SK-MEL-5 (cell line): ENCODE results near the gene TUBAL3. TPM values are rescaled to one million over a fixed set of nuclear protein-coding genes. Genes with fewer than 3 reads are reported as not detected.

ENCODE experiments used
- DNase-seq: peaks from one replicate; pipeline ENCODE4 v3.0.0-alpha.2; 2016; ENCODE audit warnings: low read depth, low spot score
- in situ Hi-C: cut with HindIII; loops from 2 replicates; pipeline ENCODE4 v1.10.0; 2016; ENCODE audit warnings: low sequenced_read_pairs, high pct_unique_total_duplicates, low pct_unique_long_range_greater_than_20kb
- polyA plus RNA-seq, 2 experiments: library from polyadenylated mRNA; depleted of rRNA; stranded (reverse); fragments of >200 nt; gene quantifications; 2 replicates each; pipeline ENCODE4 v1.2.3, GENCODE V29; 2015
- total RNA-seq: library from RNA; depleted of rRNA; stranded (reverse); fragments of >200 nt; shearing (Covaris generic); gene quantifications from 2 replicates; pipeline ENCODE4 v1.2.3, GENCODE V29; 2014; rRNA removed

Gene TUBAL3
- total RNA-seq = 0.08 TPM in 1 of 2 replicates, not detected in the other
- not detected in 2 replicates for polyA plus RNA-seq (2015; cell fraction: cytosol; rRNA removed)
- not detected in 2 replicates for polyA plus RNA-seq (2015; cell fraction: nucleus; rRNA removed)

- DNase-seq = no peak
Measured at GRCh38 chr10:5404208-5405041, at the start of gene TUBAL3. Gene TUBAL3 (minus strand): TSS chr10:5404828. CDS start chr10:5404792, 36 bp downstream.

GRCh38 chr10:5453749-5454489 is 49.3 kb upstream of the TUBAL3 start:
- no peak for DNase-seq
- in situ Hi-C loops = no loop called here

More at GRCh38 chr10:5404208-5405041, at the start of gene TUBAL3:
- in situ Hi-C loops = no loop called here

- no peak for DNase-seq
- in situ Hi-C loops = no loop called here
Measured at GRCh38 chr10:5450605-5451384, 46.2 kb upstream of the TUBAL3 start.

- DNase-seq = peak; percentile 80
- in situ Hi-C loops = no loop called here
Measured at GRCh38 chr10:5449823-5450222, 45.2 kb upstream of the TUBAL3 start.

GRCh38 chr10:5449227-5449626 is 44.6 kb upstream of the TUBAL3 start:
- in situ Hi-C loops = no loop called here
- DNase-seq = no peak

GRCh38 chr10:5448333-5449001 is 43.8 kb upstream of the TUBAL3 start:
- no peak for DNase-seq
- in situ Hi-C loops = no loop called here

GRCh38 chr10:5447611-5448071 is 43.0 kb upstream of the TUBAL3 start:
- DNase-seq = no peak
- in situ Hi-C loops = no loop called here

GRCh38 chr10:5447056-5447455 is 42.4 kb upstream of the TUBAL3 start:
- in situ Hi-C loops = no loop called here
- no peak for DNase-seq

GRCh38 chr10:5446390-5446926 is 41.8 kb upstream of the TUBAL3 start:
- DNase-seq = no peak
- in situ Hi-C loops = no loop called here

- DNase-seq = no peak
- in situ Hi-C loops = no loop called here
Measured at GRCh38 chr10:5445006-5445405, 40.4 kb upstream of the TUBAL3 start.

GRCh38 chr10:5443429-5443828 is 38.8 kb upstream of the TUBAL3 start:
- no peak for DNase-seq
- in situ Hi-C loops = no loop called here

- DNase-seq = no peak
- in situ Hi-C loops = no loop called here
Measured at GRCh38 chr10:5442990-5443370, 38.4 kb upstream of the TUBAL3 start.

GRCh38 chr10:5442065-5442989 is 37.7 kb upstream of the TUBAL3 start:
- in situ Hi-C loops = no loop called here
- peak; percentile 60 for DNase-seq

- DNase-seq = no peak
- in situ Hi-C loops = no loop called here
Measured at GRCh38 chr10:5441106-5441505, 36.5 kb upstream of the TUBAL3 start.

GRCh38 chr10:5440206-5440605 is 35.6 kb upstream of the TUBAL3 start:
- DNase-seq = no peak
- in situ Hi-C loops = no loop called here

- in situ Hi-C loops = no loop called here
Measured at GRCh38 chr10:5435328-5435727, 30.7 kb upstream of the TUBAL3 start.

More at GRCh38 chr10:5435328-5435727, 30.7 kb upstream of the TUBAL3 start:
- no peak for DNase-seq
